Stimulated activated CD4-positive, alpha-beta T cell treated with anti-CD3 and anti-CD28 coated beads, Interleukin-12 subunit alpha, Interleukin-12 subunit beta, amount 100 ng/mL, for 24 hours (primary cell): ENCODE measurements around the gene PDZRN3.

Experiments used
- DNase-seq, 2 experiments: peaks; one replicate each; pipeline ENCODE4 v3.0.0-alpha.2; 2020; ENCODE audit warnings: low read depth in 2 of 2

PDZRN3 gene

GRCh38 chr3:73453666-73454065 is 171.1 kb downstream of the PDZRN3 start:
- no peak for DNase-seq

- DNase-seq = no peak
These were observed 172.0 kb downstream of the PDZRN3 start for GRCh38 chr3:73452729-73453128.

GRCh38 chr3:73451301-73451944 is 173.3 kb downstream of the PDZRN3 start:
- DNase-seq = no peak

- DNase-seq = no peak
These were observed 175.0 kb downstream of the PDZRN3 start for GRCh38 chr3:73449774-73450173.

GRCh38 chr3:73448761-73449301 is 175.9 kb downstream of the PDZRN3 start:
- no peak for DNase-seq

GRCh38 chr3:73448041-73448440 is 176.7 kb downstream of the PDZRN3 start:
- no peak for DNase-seq

- no peak for DNase-seq
These were observed 177.6 kb downstream of the PDZRN3 start for GRCh38 chr3:73447111-73447510.

- no peak for DNase-seq
These were observed 178.2 kb downstream of the PDZRN3 start for GRCh38 chr3:73446467-73447110.

GRCh38 chr3:73442886-73443285 is 181.9 kb downstream of the PDZRN3 start:
- DNase-seq = no peak

GRCh38 chr3:73442152-73442551 is 182.6 kb downstream of the PDZRN3 start:
- no peak for DNase-seq

- no peak for DNase-seq
These were observed 186.9 kb downstream of the PDZRN3 start for GRCh38 chr3:73437828-73438227.

GRCh38 chr3:73435055-73435454 is 189.7 kb downstream of the PDZRN3 start:
- no peak for DNase-seq

GRCh38 chr3:73433687-73434086 is 191.1 kb downstream of the PDZRN3 start:
- DNase-seq = no peak

- no peak for DNase-seq
These were observed 191.7 kb downstream of the PDZRN3 start for GRCh38 chr3:73433079-73433478.

GRCh38 chr3:73432706-73433032 is 192.1 kb downstream of the PDZRN3 start:
- no peak for DNase-seq

GRCh38 chr3:73432023-73432705 is 192.6 kb downstream of the PDZRN3 start:
- no peak for DNase-seq

GRCh38 chr3:73431183-73431900 is 193.4 kb downstream of the PDZRN3 start:
- DNase-seq = no peak

GRCh38 chr3:73427048-73427706 is 197.6 kb downstream of the PDZRN3 start:
- DNase-seq = no peak

GRCh38 chr3:73426606-73427005 is 198.1 kb downstream of the PDZRN3 start:
- DNase-seq = no peak

GRCh38 chr3:73423116-73423515 is 201.6 kb downstream of the PDZRN3 start:
- no peak for DNase-seq

GRCh38 chr3:73422571-73422970 is 202.2 kb downstream of the PDZRN3 start:
- no peak for DNase-seq

- DNase-seq = no peak
These were observed 204.8 kb downstream of the PDZRN3 start for GRCh38 chr3:73419942-73420341.
